Cerebellar cortex (tissue), 1 donor: ENCODE data around the gene IFNA8.
"Not testable (repeated sequence)": the region's sequence is repeated elsewhere in the genome, so short reads cannot be mapped to it uniquely, and the experiment has no call there.

Experiments
- DNase-seq: peaks from one replicate; pipeline ENCODE4 v3.0.0-alpha.2; 2015; ENCODE audit warnings: low spot score

The IFNA8 gene

DNA sequence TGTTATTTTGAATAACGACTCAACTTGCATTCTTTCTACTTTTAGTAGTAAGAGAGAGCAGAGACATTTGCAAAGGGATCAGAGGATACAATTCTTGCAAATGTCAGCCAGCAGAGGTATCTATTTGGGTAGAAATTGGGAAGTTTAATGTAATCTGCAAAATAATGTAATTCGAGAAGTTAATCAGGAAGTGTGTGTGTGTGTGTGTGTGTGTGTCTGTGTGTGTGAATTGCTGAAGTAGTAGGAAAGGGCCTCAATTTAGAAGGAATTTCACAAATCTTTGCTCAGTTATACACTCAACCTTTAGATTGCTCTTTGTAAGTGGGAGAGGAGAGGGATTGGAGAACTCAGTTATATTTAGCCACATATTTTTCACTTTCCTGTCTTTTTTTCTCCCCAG lies 20.3 kb downstream of the IFNA8 start:
- no peak for DNase-seq

DNA sequence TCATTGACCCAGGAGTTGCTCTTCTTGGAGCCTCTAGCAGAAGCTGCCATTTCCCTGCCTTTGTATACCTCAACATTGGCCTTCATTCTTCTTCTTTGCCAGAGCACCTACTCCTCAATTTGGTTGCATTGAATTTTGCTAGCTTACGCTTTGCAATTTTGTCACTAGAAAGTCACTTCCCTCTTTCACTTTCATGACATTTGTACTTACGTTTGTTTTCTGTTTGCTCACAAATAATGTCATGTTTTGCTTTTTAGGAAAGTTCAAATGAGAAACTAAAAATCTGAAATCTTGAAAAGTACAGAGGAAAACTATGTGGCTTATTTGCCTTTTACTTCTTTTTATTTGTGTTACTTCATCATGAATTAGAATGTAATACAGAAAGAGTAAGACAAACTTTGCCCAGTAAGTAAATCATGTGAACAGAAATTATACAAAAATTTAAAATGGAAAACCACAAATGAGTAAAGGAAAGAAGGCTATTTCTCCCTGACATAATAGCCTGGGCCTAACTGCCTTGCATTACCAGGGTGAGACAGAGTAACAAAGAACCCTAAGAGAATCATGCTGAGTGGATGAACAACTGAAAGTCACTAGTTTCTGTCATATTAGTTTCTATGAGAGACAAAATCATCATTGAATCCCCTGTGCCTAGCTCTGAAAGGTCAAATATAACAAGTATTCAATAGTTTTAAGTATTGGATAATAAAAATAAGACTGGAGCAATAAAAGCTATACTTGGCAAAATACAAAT lies 23.9 kb downstream of the IFNA8 start:
- no peak for DNase-seq

DNA sequence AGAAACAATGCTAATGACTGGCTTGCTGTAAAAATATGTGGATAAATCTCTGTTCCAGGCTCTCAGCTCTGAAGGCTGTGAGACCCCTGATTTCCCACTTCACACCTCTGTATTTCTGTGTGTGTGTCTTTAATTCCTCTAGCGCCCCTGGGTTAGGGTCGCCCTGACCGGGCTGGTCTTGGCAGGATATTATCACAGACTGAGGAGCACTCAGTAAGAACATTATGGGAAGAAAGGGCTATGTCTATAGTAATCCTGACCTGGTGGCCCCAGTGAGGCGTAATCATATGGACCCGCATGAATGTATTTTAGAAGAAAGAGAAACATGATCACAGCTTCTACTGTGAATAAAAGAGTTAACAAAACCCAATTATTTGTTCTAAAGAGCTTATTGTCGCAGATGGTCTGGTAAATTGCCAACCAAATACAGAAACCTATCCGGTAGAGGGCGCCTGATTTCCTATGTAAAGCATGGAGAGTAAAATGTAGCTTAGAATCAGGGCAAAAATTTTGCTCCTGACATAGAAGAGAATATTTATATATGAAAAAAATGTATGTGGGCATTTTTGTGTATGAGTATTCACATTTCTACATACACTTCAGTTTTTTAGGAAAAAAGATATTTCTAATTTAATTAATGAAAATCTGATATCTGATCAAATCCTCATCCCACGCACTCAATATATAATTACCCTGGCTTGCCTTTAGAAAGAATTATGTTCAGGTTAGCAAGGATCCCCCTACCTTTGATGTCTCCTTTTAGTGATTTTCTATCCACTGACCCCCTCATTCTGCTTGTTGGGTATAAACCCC lies 25.5 kb downstream of the IFNA8 start:
- DNase-seq: peak; percentile 66

DNA sequence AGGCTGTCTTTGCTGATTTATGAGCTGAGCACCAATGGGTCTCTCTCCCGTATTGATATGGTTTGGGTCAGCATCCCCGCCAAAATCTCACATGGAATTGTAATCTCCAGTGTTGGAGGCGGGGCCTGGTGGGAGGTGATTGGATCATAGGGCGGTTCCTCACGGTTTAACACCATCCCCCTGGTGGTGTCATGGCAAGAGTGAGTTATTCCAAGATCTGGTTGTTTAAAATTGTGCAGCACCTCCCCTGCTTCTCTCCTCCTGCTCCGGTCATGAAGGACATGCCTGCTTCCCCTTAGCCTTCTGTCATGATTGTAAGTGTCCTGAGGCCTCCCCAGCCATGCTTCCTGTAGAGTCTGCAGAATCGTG lies 26.1 kb downstream of the IFNA8 start:
- not testable (repeated sequence) for DNase-seq

DNA sequence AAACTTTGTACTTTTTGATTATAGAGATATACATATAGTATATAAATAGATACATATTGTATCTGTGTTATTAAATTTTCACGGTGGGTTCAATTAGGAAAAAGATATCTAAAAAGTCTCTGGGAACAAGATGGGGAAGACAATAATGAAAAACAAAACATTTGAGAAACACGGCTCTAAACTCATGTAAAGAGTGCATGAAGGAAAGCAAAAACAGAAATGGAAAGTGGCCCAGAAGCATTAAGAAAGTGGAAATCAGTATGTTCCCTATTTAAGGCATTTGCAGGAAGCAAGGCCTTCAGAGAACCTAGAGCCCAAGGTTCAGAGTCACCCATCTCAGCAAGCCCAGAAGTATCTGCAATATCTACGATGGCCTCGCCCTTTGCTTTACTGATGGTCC lies 31.2 kb downstream of the IFNA8 start, which contains the start of gene IFNA1:
Gene IFNA1 (plus strand): TSS at position 301 of the 400 bp plus-strand sequence. CDS start 69 bp downstream, at position 370.
- DNase-seq: no peak

DNA sequence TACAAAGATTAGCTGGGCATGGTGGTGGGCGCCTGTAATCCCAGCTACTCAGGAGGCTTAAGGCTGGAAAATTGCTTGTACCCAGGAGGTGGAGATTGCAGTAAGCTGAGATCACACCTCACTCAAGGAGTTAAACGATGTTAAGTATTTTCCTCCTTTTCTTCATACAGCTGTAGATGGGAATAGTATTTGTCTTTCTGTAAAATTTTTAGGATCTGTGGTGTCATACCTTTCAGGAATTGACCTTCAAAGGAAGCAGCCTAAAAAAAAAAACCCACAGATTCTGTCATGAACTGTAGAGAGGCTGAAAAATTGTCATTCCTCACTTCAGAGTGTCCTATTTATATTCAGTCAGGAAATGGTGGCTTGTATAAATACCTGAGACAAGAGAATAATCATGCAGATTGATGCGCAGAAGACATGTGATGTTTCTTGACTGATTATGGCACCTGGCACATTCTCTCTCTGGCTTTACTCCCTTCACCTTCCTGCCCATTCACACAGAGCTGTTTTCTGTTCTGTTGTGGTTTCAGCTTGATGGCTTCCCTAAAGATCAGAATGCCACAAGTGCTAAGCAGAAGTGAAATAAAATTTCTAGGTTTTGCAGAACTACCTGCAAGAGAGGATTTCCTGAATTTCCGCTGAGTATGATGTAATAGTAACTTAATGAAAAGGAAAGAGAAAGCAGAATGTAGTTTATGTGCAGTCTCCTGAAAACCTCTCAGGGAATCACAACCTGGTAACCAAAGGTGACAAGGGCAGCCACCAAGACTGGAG lies 35.1 kb downstream of the IFNA8 start:
- no peak for DNase-seq

DNA sequence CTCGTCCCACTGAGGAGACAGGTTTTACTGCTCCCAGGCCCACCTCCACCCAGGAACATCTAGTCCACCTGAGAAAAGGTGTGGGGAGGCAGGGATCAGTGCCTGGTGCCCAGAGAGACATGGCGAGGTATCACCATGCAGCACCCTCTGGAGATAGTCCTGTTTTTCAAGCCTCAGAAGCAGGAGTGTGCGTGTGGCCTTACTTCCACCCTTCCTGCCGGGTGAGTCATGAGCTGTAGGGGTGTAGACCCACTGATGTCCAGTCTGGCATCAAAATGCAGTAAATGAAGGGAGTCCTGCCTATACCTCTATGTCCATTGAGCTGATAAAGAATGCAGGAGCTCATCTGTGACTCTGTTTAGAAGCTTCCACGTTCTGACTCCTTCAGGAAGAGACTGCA lies 40.4 kb downstream of the IFNA8 start:
- DNase-seq: not testable (repeated sequence)

DNA sequence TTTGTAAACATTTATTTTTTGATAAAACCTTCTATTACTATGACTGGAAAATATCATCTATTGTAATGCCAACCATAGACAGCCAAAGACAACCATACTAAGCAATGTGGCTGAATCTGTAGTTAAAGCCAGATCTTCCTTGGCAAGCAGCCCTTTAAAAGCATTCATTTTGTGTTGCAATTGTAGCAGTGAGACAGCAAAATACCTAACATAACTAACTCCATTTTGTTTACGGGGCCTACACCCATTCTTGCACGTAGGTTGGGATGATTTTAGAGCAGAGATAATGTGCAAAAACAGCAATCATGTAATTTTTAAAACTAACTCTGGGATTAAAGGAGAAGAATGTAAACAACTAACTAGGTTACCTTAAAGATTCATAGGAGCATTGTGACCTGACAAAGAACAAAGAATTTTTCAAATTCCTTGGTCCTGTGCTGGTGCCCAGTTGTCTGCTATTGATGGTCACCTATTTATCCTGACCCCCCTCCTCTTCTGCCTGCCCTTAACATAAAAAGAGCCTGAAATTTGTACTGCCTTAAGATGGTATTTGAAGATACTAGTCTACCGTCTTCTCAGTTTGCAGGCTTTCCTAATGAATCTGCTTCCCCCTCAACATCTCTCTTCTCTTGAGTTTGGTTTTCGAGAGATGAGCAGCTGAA lies 41.9 kb downstream of the IFNA8 start:
- DNase-seq: no peak

DNA sequence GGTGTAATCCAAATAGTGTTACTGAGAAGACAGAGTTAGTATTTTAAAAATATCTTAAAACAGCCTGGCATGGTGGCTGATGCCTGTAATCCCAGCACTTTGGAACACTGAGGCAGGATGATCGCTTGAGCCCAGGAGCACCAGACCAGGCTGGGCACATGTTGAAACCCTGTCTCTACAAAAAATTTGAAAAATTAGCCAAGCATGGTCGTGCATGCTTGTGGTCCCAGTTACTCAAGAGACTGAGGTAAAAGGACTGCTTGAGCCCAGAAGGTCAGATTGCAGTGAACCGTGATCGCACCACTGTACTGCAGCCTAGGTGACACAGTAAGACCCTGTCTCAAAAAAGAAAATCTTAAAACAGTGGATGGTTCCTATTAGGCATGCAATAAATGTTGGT lies 43.8 kb downstream of the IFNA8 start:
- DNase-seq: no peak

DNA sequence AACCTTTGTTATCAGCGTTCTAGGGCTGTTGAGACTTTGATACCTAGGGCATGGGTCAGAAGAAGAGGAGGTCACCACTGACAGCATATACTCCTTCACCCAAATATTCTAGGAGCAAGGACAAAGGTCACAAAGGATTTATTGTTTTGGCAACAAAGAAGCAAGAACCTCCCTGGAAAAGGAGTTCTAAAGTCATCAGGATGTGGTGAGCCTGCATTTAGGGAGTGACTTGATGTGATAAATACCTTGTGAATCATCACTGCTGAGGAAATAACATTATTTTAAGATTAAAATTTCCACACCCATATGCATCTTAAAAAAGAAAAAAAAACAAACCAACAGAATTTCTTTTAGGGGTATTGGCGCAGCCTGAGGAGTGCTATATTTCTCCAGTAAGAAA lies 45.2 kb downstream of the IFNA8 start:
- DNase-seq: no peak

DNA sequence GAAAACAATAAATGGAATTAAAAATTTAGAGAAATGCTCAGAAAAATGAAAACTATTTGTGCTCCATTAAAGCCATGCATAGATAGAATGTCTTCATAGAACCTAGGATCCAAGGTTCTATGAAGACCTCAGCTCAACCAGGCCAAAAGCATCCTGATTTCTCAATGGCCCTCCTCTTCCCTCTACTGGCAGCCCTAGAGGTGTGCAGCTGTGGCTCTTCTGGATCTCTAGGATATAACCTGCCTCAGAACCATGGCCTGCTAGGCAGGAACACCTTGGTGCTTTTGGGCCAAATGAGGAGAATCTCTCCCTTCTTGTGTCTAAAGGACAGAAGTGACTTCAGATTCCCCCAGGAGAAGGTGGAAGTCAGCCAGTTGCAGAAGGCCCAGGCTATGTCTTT lies 46.4 kb downstream of the IFNA8 start:
- DNase-seq: peak; percentile 29
